Hepatocyte (in vitro differentiated cells): ENCODE results near the gene COX4I2.

Experiments
- CTCF ChIP-seq: fragments of 200-600 bp; sonication (generic); IDR thresholded peaks from 2 replicates; pipeline ENCODE4 v1.5.1; 2016; ENCODE audit warnings: antibody characterized with exemption, mild to moderate bottlenecking; ENCODE audit not compliant: poor library complexity
- EZH2 ChIP-seq: fragments of 200-600 bp; sonication (generic); IDR thresholded peaks from 2 replicates; pipeline ENCODE4 v1.6.1; 2016; ENCODE audit warnings: antibody characterized with exemption, mild to moderate bottlenecking, borderline replicate concordance
- EZH2phosphoT487 ChIP-seq: fragments of 200-600 bp; sonication (generic); IDR thresholded peaks from one replicate; pipeline ENCODE4 v1.6.1; 2018; ENCODE audit warnings: antibody characterized with exemption, mild to moderate bottlenecking, low read depth, moderate library complexity; ENCODE audit not compliant: unreplicated experiment, severe bottlenecking

GRCh38 chr20:31597481-31597855 is 40.2 kb upstream of the COX4I2 start:
- TF ChIP-seq CTCF, result no peak
- no peak for TF ChIP-seq EZH2phosphoT487
- TF ChIP-seq EZH2, result no peak
